GM15510 (cell line): ENCODE results near the gene FSHR.

ENCODE experiments used
- POLR2A ChIP-seq: IDR thresholded peaks from 3 replicates; pipeline ENCODE4 v1.6.1; 2011; ENCODE audit warnings: borderline replicate concordance; ENCODE audit not compliant: insufficient read length; ENCODE audit errors: extremely low read depth

The FSHR gene

GRCh38 chr2:49028101-49028500 lies 126.2 kb downstream of the FSHR start:
- no peak for TF ChIP-seq POLR2A

DNA sequence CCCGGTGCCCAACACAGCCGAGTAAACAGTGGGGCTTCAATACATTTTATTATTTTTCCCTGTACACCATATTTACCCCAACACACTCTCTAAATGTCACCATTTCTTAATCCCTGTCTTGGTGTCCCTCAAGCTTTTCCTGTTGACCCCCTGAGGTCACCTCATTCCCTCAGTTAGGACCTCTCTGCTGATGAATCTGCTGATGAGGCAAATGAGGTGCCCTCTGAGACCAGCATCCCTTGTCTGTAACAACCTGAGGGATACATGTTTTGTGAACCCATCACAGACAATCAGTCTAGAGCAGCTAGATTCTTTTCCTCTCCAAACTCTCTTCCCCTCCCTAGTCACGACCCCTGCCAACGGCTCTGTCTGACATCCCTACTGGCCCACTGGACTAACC lies 127.6 kb downstream of the FSHR start:
- TF ChIP-seq POLR2A: no peak

DNA sequence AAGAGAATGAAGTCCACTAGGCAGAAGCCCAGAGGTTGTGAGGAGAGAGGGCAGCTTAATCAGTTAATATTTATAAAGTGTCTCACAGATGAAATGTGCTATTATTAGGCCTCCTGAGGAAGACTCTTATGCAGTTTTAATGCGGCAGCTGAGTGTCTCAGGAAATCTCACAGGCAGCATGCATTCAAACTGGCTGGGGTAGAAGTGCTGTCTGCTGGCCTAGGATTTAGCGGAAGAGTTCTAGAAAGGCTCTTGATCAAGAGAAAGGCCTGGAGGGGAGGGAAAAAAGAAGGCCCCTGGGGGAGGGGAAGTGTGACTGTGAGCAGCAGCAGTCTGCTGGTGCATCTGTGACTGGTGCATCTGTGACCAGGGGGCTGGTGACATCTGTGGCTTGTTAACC lies 133.0 kb downstream of the FSHR start:
- TF ChIP-seq POLR2A: no peak

- no peak for TF ChIP-seq POLR2A
Observed at GRCh38 chr2:49005261-49005660, 149.1 kb downstream of the FSHR start.

DNA sequence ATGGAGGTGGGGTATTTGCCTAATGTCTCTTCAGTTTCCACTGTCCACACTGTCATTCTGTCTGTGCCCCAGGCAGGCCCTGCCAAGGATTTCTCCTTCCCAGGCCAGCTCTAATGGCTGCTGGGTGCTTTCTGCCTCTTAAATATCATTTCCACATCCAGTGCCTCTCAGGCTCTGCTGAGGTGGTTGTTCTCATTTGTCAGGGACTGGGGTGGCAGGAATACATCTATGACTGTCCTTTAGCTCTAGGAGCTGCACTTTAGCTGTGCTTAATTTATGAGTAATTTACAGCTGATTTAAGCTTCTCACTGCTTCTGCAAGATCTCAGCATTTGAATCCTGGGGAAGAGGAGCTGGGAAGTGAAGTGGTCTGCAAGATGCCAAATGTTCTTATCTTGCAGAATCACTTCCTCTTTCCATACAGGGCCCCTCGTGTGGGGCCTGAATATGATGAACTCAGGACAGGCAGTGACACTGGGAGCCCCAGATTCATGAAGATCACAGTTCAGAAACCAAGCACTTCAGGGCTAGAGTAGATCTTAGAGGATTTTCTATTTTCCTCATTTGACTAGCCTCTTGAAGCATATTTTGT lies 150.2 kb downstream of the FSHR start:
- TF ChIP-seq POLR2A: no peak

DNA sequence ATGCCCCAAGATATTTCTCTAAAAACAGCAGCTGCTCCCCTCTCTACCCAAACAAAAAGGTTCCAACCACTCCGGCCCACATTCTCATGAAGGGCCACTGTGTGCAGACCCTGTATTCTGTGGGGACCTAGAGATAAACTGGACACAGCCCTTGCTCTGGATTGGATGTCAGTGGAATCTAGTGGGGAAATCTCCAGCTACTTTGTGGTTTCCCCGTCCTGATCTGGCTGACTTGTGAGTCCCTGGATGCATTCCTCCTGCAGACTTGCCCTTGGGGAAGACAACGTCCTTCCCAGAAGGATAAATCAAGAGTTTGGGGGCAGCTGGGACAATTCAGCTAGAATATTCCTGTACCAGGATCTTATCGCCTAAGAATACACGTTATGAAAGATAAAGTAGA lies 151.1 kb downstream of the FSHR start:
- TF ChIP-seq POLR2A: no peak

- TF ChIP-seq POLR2A: no peak
Observed at GRCh38 chr2:49002750-49003149, 151.6 kb downstream of the FSHR start.

DNA sequence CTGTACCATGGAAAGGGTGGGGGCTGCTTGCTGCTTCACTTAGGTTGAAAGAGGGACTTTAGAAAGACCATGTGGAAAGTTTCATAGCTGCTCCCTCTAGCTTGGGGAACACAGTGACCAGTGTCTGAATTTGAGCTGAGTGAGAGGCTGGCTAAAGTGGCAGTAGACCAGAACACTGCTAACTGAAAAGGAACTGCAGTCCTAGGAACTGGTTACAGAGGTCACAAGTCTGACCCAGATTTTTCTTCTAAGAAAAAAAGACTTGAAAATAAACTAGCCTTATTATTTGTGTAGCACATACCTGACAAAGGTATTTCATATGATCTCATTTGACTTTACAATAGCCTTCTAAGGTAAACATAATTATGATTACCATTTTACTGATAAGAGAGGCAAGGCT lies 153.6 kb downstream of the FSHR start:
- no peak for TF ChIP-seq POLR2A

- TF ChIP-seq POLR2A: no peak
Observed at GRCh38 chr2:48998449-48998848, 155.9 kb downstream of the FSHR start.

GRCh38 chr2:48993576-48993975 lies 160.7 kb downstream of the FSHR start:
- TF ChIP-seq POLR2A: no peak

DNA sequence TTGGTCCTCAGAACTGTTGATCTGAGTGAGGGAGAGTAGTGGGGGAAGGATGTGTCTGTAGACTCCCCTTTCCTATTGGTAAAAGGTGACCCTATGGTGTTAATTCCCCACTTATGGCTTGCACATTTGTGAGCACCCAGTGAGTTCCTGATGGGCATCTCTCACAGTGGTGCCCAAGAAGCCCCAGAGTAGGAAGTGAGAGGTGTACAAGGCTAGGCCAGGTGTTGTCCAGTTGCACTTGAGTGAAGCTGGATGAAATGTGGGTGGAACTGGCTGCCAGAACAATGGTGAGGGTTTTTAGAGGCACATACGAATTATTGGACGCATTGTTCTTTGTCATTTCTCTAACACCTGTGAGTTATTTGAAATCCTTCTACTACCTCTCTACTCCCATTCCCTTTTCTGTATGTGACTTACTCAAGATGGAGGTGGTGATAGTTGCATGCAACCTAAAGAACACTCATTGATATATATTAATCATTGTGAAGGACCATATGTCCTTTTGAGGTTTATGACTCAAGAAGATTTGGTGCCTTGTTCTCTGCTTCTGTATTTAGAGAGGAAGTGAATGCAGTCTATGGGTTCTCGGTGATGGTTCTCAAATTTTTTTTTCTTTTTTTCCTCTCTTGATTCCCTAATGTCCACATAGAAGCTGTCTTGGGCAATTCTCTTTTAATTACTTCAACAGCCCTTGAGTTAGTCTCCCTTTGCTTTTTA lies 162.7 kb downstream of the FSHR start:
- no peak for TF ChIP-seq POLR2A

- TF ChIP-seq POLR2A: no peak
Observed at GRCh38 chr2:48984922-48985321, 169.4 kb downstream of the FSHR start.

DNA sequence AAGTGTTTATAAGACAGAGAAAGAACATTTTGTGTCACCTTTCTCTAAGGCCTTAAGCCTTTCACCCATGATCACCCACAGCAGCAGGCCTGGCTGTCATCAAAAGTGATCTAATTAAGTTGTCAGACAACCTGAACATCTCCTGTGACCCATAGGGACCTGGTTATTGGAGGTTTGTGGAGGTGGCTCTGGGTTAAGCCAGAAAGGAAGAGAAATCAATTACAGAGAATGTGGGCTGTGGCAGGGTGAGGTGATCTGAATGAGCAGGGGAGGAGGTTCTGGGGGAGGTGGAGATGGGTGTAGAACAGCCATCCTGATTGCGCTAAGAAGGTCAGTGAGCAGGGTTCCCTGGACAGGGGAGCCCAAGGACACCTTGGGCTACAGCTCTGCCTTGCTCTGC lies 170.8 kb downstream of the FSHR start:
- no peak for TF ChIP-seq POLR2A

GRCh38 chr2:48982887-48983435 lies 171.4 kb downstream of the FSHR start:
- TF ChIP-seq POLR2A: no peak

- TF ChIP-seq POLR2A: no peak
Observed at GRCh38 chr2:48980846-48981245, 173.5 kb downstream of the FSHR start.

- TF ChIP-seq POLR2A: no peak
Observed at GRCh38 chr2:48979691-48980090, 174.6 kb downstream of the FSHR start.
